Breast epithelium (tissue), 3 donors: Measurements from ENCODE around the gene STRIP1.
"Not testable (repeated sequence)": the region's sequence is repeated elsewhere in the genome, so short reads cannot be mapped to it uniquely, and the experiment has no call there.

Experiments
- POLR2A ChIP-seq: fragments of 450-650 bp; IDR thresholded peaks from one replicate; pipeline ENCODE4 v1.6.1; 2016; ENCODE audit warnings: antibody characterized with exemption, mild to moderate bottlenecking, moderate library complexity
- POLR2AphosphoS5 ChIP-seq, 3 donors: sonication (generic); formaldehyde crosslinking; IDR thresholded peaks; one replicate each; pipeline ENCODE4 v1.6.1; 2017; ENCODE audit warnings: antibody characterized with exemption in 3 of 3
- TF ChIP-seq, protein P1 (sequence below), 3 donors: fragments of 450-650 bp; IDR thresholded peaks; one replicate each; pipeline ENCODE4 v1.5.1; 2016 to 2017; ENCODE audit warnings: antibody characterized with exemption in 3 of 3, mild to moderate bottlenecking in 3 of 3, moderate library complexity in 3 of 3

DNA sequence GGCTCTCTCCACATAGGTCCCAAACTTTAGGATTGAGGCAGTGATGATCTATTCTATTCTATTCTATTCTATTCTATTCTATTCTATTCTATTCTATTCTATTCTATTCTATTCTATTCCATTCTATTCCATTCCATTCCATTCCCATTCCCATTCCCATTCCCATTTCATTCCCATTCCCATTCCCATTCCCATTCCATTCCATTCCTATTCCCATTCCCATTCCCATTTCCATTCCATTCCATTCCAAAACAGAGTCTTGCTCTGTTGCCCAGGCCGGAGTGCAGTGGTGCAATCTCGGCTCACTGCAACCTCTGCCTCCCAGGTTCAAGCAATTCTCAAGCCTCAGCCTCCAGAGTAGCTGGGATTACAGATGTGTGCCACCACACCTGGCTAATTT lies 45.6 kb downstream of the STRIP1 start:
- not testable (repeated sequence) for TF ChIP-seq POLR2A; POLR2AphosphoS5 (IDR thresholded peaks at IDR 0.05)
- TF ChIP-seq, protein P1, sequence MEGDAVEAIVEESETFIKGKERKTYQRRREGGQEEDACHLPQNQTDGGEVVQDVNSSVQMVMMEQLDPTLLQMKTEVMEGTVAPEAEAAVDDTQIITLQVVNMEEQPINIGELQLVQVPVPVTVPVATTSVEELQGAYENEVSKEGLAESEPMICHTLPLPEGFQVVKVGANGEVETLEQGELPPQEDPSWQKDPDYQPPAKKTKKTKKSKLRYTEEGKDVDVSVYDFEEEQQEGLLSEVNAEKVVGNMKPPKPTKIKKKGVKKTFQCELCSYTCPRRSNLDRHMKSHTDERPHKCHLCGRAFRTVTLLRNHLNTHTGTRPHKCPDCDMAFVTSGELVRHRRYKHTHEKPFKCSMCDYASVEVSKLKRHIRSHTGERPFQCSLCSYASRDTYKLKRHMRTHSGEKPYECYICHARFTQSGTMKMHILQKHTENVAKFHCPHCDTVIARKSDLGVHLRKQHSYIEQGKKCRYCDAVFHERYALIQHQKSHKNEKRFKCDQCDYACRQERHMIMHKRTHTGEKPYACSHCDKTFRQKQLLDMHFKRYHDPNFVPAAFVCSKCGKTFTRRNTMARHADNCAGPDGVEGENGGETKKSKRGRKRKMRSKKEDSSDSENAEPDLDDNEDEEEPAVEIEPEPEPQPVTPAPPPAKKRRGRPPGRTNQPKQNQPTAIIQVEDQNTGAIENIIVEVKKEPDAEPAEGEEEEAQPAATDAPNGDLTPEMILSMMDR (IDR thresholded peaks at IDR 0.05) = not testable (repeated sequence)
